Chondrocyte (in vitro differentiated cells): ENCODE results near the gene GALNT2. TPM values are rescaled to one million over a fixed set of nuclear protein-coding genes. Genes with fewer than 3 reads are reported as not detected.

Source experiments
- DNase-seq: peaks from one replicate; pipeline ENCODE4 v3.0.0; 2021; ENCODE audit warnings: mixed read lengths, low spot score
- H3K27ac Mint-ChIP-seq: one replicate; pipeline ENCODE4 v1.8.0; 2021; ENCODE audit warnings: mild to moderate bottlenecking, moderate library complexity, mixed read lengths; ENCODE audit not compliant: unreplicated experiment
- H3K27me3 Mint-ChIP-seq: 2 replicates; pipeline ENCODE4 v1.8.0; 2021; ENCODE audit warnings: low read depth, mixed read lengths
- H3K36me3 Mint-ChIP-seq: 2 replicates; pipeline ENCODE4 v1.8.0; 2021; ENCODE audit warnings: low read depth, mixed read lengths
- H3K4me1 Mint-ChIP-seq: 2 replicates; pipeline ENCODE4 v1.8.0; 2021; ENCODE audit warnings: low read depth, mild to moderate bottlenecking, mixed read lengths
- H3K4me3 Mint-ChIP-seq: one replicate; pipeline ENCODE4 v1.8.0; 2021; ENCODE audit warnings: mild to moderate bottlenecking, moderate library complexity, mixed read lengths; ENCODE audit not compliant: unreplicated experiment
- H3K9me3 Mint-ChIP-seq: 2 replicates; pipeline ENCODE4 v1.8.0; 2021; ENCODE audit warnings: low read depth, mixed read lengths
- CTCF ChIP-seq: fragments of 200-600 bp; sonication (generic); IDR thresholded peaks from 2 replicates; pipeline ENCODE4 v1.5.0; 2021; ENCODE audit warnings: antibody characterized with exemption, mild to moderate bottlenecking, moderate library complexity
- total RNA-seq: library from RNA; stranded (reverse); gene quantifications from 3 replicates; pipeline ENCODE4 v1.2.1, GENCODE V29; 2021

GALNT2 gene
- total RNA-seq, 1 donor from 2014 or later: 223 TPM

- H3K4me3 Mint-ChIP-seq: no peak overlapping the region
- H3K9me3 Mint-ChIP-seq: no peaks in the 10 kb centered on the region
- no peaks in the 10 kb centered on the region for H3K27me3 Mint-ChIP-seq
- no peak for TF ChIP-seq CTCF
- H3K27ac Mint-ChIP-seq: no peak overlapping the region
- H3K36me3 Mint-ChIP-seq: peaks cover 14% of the 10 kb centered on the region
- H3K4me1 Mint-ChIP-seq: peaks cover 19% of the 10 kb centered on the region
- DNase-seq: no peak
Measured at GRCh38 chr1:230200276-230200675, 133.2 kb downstream of the GALNT2 start.

GRCh38 chr1:230201445-230201844 lies 134.4 kb downstream of the GALNT2 start:
- peaks cover 16% of the 10 kb centered on the region for H3K36me3 Mint-ChIP-seq
- peaks cover 30% of the 10 kb centered on the region for H3K4me1 Mint-ChIP-seq
- no peak overlapping the region for H3K4me3 Mint-ChIP-seq
- TF ChIP-seq CTCF: no peak
- DNase-seq: no peak
- H3K9me3 Mint-ChIP-seq: no peaks in the 10 kb centered on the region
- no peak overlapping the region for H3K27ac Mint-ChIP-seq
- H3K27me3 Mint-ChIP-seq: no peaks in the 10 kb centered on the region

- Mint-ChIP-seq H3K4me1 (peaks cover 45% of the 10 kb centered on the region), H3K4me3 (no peak overlapping the region), H3K27ac (peak overlapping the region; percentile 64), H3K9me3 (no peaks in the 10 kb centered on the region), H3K36me3 (peaks cover 18% of the 10 kb centered on the region), H3K27me3 (no peaks in the 10 kb centered on the region)
- no peak for TF ChIP-seq CTCF
- no peak for DNase-seq
Measured at GRCh38 chr1:230204842-230205241, 137.8 kb downstream of the GALNT2 start.

GRCh38 chr1:230205719-230206198 lies 138.7 kb downstream of the GALNT2 start:
- Mint-ChIP-seq H3K4me1 (peaks cover 54% of the 10 kb centered on the region), H3K27ac (no peak overlapping the region), H3K9me3 (no peaks in the 10 kb centered on the region), H3K4me3 (no peak overlapping the region), H3K36me3 (peaks cover 18% of the 10 kb centered on the region), H3K27me3 (no peaks in the 10 kb centered on the region)
- DNase-seq: no peak
- TF ChIP-seq CTCF: no peak

GRCh38 chr1:230206207-230206606 lies 139.2 kb downstream of the GALNT2 start:
- no peak overlapping the region for H3K27ac Mint-ChIP-seq
- no peak for TF ChIP-seq CTCF
- DNase-seq: no peak
- H3K9me3 Mint-ChIP-seq: no peaks in the 10 kb centered on the region
- H3K4me3 Mint-ChIP-seq: no peak overlapping the region
- H3K4me1 Mint-ChIP-seq: peaks cover 58% of the 10 kb centered on the region
- H3K27me3 Mint-ChIP-seq: no peaks in the 10 kb centered on the region
- peaks cover 16% of the 10 kb centered on the region for H3K36me3 Mint-ChIP-seq
